GM23338 (cell line): ENCODE data around the gene ZNF410. TPM values are rescaled to one million over a fixed set of nuclear protein-coding genes. Genes with fewer than 3 reads are reported as not detected.

Experiments
- ATAC-seq: fragments of 200-7000 bp; cut with Tn5 transposase; 3 replicates; pipeline ENCODE4 v1.9.1; 2020
- DNase-seq: peaks from one replicate; pipeline ENCODE4 v3.0.0-alpha.2; 2015; ENCODE audit warnings: low spot score
- H2AFZ ChIP-seq: fragments of 200-600 bp; sonication (generic); 2 replicates; pipeline ENCODE4 v1.8.0; 2016; ENCODE audit warnings: antibody characterized with exemption, mild to moderate bottlenecking, moderate library complexity
- H3F3A ChIP-seq: fragments of 200-600 bp; sonication (generic); replicated peaks from 2 replicates; pipeline ENCODE4 v1.8.0; 2017; ENCODE audit warnings: antibody characterized with exemption, mixed run types, low read depth
- H3K27ac ChIP-seq: fragments of 200-600 bp; sonication (generic); 2 replicates; pipeline ENCODE4 v1.6.1; 2016; ENCODE audit warnings: low read depth
- H3K27me3 ChIP-seq: fragments of 200-600 bp; sonication (generic); 2 replicates; pipeline ENCODE4 v1.8.0; 2016; ENCODE audit warnings: mild to moderate bottlenecking, mixed run types, moderate library complexity; ENCODE audit not compliant: insufficient read depth
- H3K36me3 ChIP-seq: fragments of 200-600 bp; sonication (generic); 2 replicates; pipeline ENCODE4 v1.8.0; 2016; ENCODE audit warnings: mild to moderate bottlenecking; ENCODE audit not compliant: insufficient read depth
- H3K4me1 ChIP-seq: fragments of 200-600 bp; sonication (generic); 2 replicates; pipeline ENCODE4 v1.8.0; 2016; ENCODE audit warnings: mild to moderate bottlenecking, moderate library complexity; ENCODE audit not compliant: insufficient read depth
- H3K4me2 ChIP-seq: fragments of 200-600 bp; sonication (generic); 2 replicates; pipeline ENCODE4 v1.7.1; 2017; ENCODE audit warnings: mixed run types
- H3K4me3 ChIP-seq: fragments of 200-600 bp; sonication (generic); 2 replicates; pipeline ENCODE4 v1.6.1; 2016; ENCODE audit warnings: mixed run types
- H3K79me2 ChIP-seq: fragments of 200-600 bp; sonication (generic); replicated peaks from 2 replicates; pipeline ENCODE4 v1.8.0; 2017; ENCODE audit warnings: mild to moderate bottlenecking; ENCODE audit not compliant: insufficient read depth
- H3K9me2 ChIP-seq: fragments of 200-600 bp; sonication (generic); 2 replicates; pipeline ENCODE4 v1.8.0; 2017; ENCODE audit not compliant: insufficient read depth
- H4K20me1 ChIP-seq: fragments of 200-600 bp; sonication (generic); replicated peaks from 2 replicates; pipeline ENCODE4 v1.8.0; 2017; ENCODE audit warnings: mild to moderate bottlenecking; ENCODE audit not compliant: insufficient read depth
- H3K27ac Mint-ChIP-seq: 2 replicates; pipeline ENCODE4 v1.8.0; 2020; ENCODE audit warnings: inconsistent platforms, mild to moderate bottlenecking, moderate library complexity, mixed read lengths
- H3K27me3 Mint-ChIP-seq: 3 replicates; pipeline ENCODE4 v1.8.0; 2022; ENCODE audit warnings: low read depth, mild to moderate bottlenecking, moderate library complexity, mixed read lengths, inconsistent platforms; ENCODE audit not compliant: insufficient read depth, poor library complexity
- H3K36me3 Mint-ChIP-seq: 3 replicates; pipeline ENCODE4 v1.8.0; 2021; ENCODE audit warnings: low read depth, mild to moderate bottlenecking, inconsistent platforms, moderate library complexity, mixed read lengths
- H3K4me1 Mint-ChIP-seq: 3 replicates; pipeline ENCODE4 v1.8.0; 2020; ENCODE audit warnings: mild to moderate bottlenecking, inconsistent platforms, mixed read lengths
- H3K4me3 Mint-ChIP-seq: 3 replicates; pipeline ENCODE4 v1.8.0; 2021; ENCODE audit warnings: moderate library complexity, mild to moderate bottlenecking, inconsistent platforms, mixed read lengths
- H3K9me3 Mint-ChIP-seq: 3 replicates; pipeline ENCODE4 v1.8.0; 2020; ENCODE audit warnings: moderate library complexity, mild to moderate bottlenecking, inconsistent platforms, mixed read lengths
- CREB1 ChIP-seq: fragments of 250-450 bp; sonication (Bioruptor Pico); IDR thresholded peaks from 2 replicates; pipeline ENCODE4 v1.5.0; 2020; ENCODE audit warnings: low read depth, mild to moderate bottlenecking, moderate library complexity
- EZH2 ChIP-seq: fragments of 200-600 bp; sonication (generic); IDR thresholded peaks from one replicate; pipeline ENCODE4 v1.8.0; 2017; ENCODE audit warnings: antibody characterized with exemption, mild to moderate bottlenecking, low read depth; ENCODE audit not compliant: unreplicated experiment
- NANOG ChIP-seq: IDR thresholded peaks from 2 replicates; pipeline ENCODE4 v1.6.1; 2016; ENCODE audit warnings: antibody characterized with exemption, borderline replicate concordance
- POLR2AphosphoS5 ChIP-seq: IDR thresholded peaks from 2 replicates; pipeline ENCODE4 v1.6.1; 2016; ENCODE audit warnings: antibody characterized with exemption, low read depth
- REST ChIP-seq: IDR thresholded peaks from one replicate; pipeline ENCODE4 v1.6.1; 2018; ENCODE audit warnings: antibody characterized with exemption; ENCODE audit not compliant: unreplicated experiment
- ZNF114 ChIP-seq: fragments of 250-450 bp; sonication (Bioruptor Pico); IDR thresholded peaks from 2 replicates; pipeline ENCODE4 v1.5.0; 2020; ENCODE audit warnings: mild to moderate bottlenecking, moderate library complexity
- polyA plus RNA-seq: library from polyadenylated mRNA; unstranded; fragments of >200 nt; fragmentation: Nextera tagmentation; extraction: Ambion mirVana; gene quantifications from 2 replicates; pipeline ENCODE4 v1.2.1, GENCODE V29; 2016
- total RNA-seq: library from RNA; depleted of rRNA; stranded (reverse); fragments of >200 nt; shearing (Covaris generic); gene quantifications from 2 replicates; pipeline ENCODE4 v1.2.3, GENCODE V29; 2014
- TF ChIP-seq, protein P1 (sequence below): fragments of 250-450 bp; sonication (Bioruptor Pico); IDR thresholded peaks from 2 replicates; pipeline ENCODE4 v1.5.0; 2020; ENCODE audit warnings: mild to moderate bottlenecking, moderate library complexity
- TF ChIP-seq, protein P2 (sequence below), 2 experiments: fragments of 200-600 bp in 1 of 2; sonication (generic) in 1 of 2; conservative IDR thresholded peaks; 2 replicates each; pipeline versions ENCODE4 v1.5.1 to v1.6.1; 2016 to 2017; ENCODE audit warnings: antibody characterized with exemption in 2 of 2, low read depth in 2 of 2, mild to moderate bottlenecking in 2 of 2, moderate library complexity in 1 of 2

ZNF410 gene
- total and polyA plus RNA-seq, 2 experiments from 2014 or later, result 10.6 to 20.4 TPM

GRCh38 chr14:73843296-73843695 lies 43.4 kb upstream of the ZNF410 start:
- no peak overlapping the region for H3K4me3 Mint-ChIP-seq
- peaks cover 4% of the 10 kb centered on the region for H3K27me3 Mint-ChIP-seq
- H3F3A ChIP-seq, result no peaks in the 10 kb centered on the region
- no peak overlapping the region for H2AFZ ChIP-seq
- DNase-seq (no peak), ATAC-seq (no peak)
- H4K20me1 ChIP-seq, result no peaks in the 10 kb centered on the region
- no peaks in the 10 kb centered on the region for H3K79me2 ChIP-seq
- H3K36me3 Mint-ChIP-seq, result no peaks in the 10 kb centered on the region
- TF ChIP-seq, protein P1, sequence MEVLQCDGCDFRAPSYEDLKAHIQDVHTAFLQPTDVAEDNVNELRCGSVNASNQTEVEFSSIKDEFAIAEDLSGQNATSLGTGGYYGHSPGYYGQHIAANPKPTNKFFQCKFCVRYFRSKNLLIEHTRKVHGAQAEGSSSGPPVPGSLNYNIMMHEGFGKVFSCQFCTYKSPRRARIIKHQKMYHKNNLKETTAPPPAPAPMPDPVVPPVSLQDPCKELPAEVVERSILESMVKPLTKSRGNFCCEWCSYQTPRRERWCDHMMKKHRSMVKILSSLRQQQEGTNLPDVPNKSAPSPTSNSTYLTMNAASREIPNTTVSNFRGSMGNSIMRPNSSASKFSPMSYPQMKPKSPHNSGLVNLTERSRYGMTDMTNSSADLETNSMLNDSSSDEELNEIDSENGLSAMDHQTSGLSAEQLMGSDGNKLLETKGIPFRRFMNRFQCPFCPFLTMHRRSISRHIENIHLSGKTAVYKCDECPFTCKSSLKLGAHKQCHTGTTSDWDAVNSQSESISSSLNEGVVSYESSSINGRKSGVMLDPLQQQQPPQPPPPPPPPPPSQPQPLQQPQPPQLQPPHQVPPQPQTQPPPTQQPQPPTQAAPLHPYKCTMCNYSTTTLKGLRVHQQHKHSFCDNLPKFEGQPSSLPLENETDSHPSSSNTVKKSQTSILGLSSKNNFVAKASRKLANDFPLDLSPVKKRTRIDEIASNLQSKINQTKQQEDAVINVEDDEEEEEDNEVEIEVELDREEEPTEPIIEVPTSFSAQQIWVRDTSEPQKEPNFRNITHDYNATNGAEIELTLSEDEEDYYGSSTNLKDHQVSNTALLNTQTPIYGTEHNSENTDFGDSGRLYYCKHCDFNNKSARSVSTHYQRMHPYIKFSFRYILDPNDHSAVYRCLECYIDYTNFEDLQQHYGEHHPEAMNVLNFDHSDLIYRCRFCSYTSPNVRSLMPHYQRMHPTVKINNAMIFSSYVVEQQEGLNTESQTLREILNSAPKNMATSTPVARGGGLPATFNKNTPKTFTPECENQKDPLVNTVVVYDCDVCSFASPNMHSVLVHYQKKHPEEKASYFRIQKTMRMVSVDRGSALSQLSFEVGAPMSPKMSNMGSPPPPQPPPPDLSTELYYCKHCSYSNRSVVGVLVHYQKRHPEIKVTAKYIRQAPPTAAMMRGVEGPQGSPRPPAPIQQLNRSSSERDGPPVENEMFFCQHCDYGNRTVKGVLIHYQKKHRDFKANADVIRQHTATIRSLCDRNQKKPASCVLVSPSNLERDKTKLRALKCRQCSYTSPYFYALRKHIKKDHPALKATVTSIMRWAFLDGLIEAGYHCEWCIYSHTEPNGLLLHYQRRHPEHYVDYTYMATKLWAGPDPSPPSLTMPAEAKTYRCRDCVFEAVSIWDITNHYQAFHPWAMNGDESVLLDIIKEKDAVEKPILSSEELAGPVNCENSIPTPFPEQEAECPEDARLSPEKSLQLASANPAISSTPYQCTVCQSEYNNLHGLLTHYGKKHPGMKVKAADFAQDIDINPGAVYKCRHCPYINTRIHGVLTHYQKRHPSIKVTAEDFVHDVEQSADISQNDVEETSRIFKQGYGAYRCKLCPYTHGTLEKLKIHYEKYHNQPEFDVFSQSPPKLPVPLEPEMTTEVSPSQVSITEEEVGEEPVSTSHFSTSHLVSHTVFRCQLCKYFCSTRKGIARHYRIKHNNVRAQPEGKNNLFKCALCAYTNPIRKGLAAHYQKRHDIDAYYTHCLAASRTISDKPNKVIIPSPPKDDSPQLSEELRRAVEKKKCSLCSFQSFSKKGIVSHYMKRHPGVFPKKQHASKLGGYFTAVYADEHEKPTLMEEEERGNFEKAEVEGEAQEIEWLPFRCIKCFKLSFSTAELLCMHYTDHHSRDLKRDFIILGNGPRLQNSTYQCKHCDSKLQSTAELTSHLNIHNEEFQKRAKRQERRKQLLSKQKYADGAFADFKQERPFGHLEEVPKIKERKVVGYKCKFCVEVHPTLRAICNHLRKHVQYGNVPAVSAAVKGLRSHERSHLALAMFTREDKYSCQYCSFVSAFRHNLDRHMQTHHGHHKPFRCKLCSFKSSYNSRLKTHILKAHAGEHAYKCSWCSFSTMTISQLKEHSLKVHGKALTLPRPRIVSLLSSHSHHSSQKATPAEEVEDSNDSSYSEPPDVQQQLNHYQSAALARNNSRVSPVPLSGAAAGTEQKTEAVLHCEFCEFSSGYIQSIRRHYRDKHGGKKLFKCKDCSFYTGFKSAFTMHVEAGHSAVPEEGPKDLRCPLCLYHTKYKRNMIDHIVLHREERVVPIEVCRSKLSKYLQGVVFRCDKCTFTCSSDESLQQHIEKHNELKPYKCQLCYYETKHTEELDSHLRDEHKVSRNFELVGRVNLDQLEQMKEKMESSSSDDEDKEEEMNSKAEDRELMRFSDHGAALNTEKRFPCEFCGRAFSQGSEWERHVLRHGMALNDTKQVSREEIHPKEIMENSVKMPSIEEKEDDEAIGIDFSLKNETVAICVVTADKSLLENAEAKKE (CRISPR knock-in tag), result no peak
- TF ChIP-seq, protein P2, sequence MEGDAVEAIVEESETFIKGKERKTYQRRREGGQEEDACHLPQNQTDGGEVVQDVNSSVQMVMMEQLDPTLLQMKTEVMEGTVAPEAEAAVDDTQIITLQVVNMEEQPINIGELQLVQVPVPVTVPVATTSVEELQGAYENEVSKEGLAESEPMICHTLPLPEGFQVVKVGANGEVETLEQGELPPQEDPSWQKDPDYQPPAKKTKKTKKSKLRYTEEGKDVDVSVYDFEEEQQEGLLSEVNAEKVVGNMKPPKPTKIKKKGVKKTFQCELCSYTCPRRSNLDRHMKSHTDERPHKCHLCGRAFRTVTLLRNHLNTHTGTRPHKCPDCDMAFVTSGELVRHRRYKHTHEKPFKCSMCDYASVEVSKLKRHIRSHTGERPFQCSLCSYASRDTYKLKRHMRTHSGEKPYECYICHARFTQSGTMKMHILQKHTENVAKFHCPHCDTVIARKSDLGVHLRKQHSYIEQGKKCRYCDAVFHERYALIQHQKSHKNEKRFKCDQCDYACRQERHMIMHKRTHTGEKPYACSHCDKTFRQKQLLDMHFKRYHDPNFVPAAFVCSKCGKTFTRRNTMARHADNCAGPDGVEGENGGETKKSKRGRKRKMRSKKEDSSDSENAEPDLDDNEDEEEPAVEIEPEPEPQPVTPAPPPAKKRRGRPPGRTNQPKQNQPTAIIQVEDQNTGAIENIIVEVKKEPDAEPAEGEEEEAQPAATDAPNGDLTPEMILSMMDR (conservative IDR thresholded peaks at IDR 0.05; ENCODE audit: low read depth in 2 of 2), result no peak
- TF ChIP-seq CREB1 (CRISPR knock-in tag) (no peak), ZNF114 (CRISPR knock-in tag) (no peak)
- no peaks in the 10 kb centered on the region for H3K9me3 Mint-ChIP-seq
- no peak overlapping the region for H3K4me2 ChIP-seq
- no peaks in the 10 kb centered on the region for H3K27me3 ChIP-seq
- H3K36me3 ChIP-seq, result no peaks in the 10 kb centered on the region
- no peaks in the 10 kb centered on the region; the same call in 2 of the 3 replicates for H3K4me1 Mint-ChIP-seq
- H3K27ac ChIP-seq, result no peak overlapping the region
- H3K4me1 ChIP-seq, result no peaks in the 10 kb centered on the region
- H3K4me3 ChIP-seq, result no peak overlapping the region
- H3K9me2 ChIP-seq, result no peaks in the 10 kb centered on the region
- H3K27ac Mint-ChIP-seq, result no peak overlapping the region

- Histone ChIP-seq H3K27me3 (no peaks in the 10 kb centered on the region), H3K4me1 (peaks cover 6% of the 10 kb centered on the region), H3K9me2 (no peaks in the 10 kb centered on the region), H3K4me3 (no peak overlapping the region), H2AFZ (no peak overlapping the region), H3K79me2 (no peaks in the 10 kb centered on the region), H3K4me2 (no peak overlapping the region), H3F3A (no peaks in the 10 kb centered on the region), H3K36me3 (no peaks in the 10 kb centered on the region), H3K27ac (no peak overlapping the region), H4K20me1 (no peaks in the 10 kb centered on the region)
- Mint-ChIP-seq H3K27me3 (peaks cover 5% of the 10 kb centered on the region), H3K4me3 (no peak overlapping the region), H3K9me3 (no peaks in the 10 kb centered on the region; the same call in 2 of the 3 replicates), H3K36me3 (no peaks in the 10 kb centered on the region; the same call in 2 of the 3 replicates), H3K27ac (no peak overlapping the region), H3K4me1 (peaks cover 8% of the 10 kb centered on the region)
- ATAC-seq, result no peak
- no peak for DNase-seq
- TF ChIP-seq, protein P2 (conservative IDR thresholded peaks at IDR 0.05; ENCODE audit: low read depth in 2 of 2), result no peak
- no peak for TF ChIP-seq NANOG
- TF ChIP-seq POLR2AphosphoS5, result no peak
- TF ChIP-seq REST, result no peak
- no peak for TF ChIP-seq ZNF114 (CRISPR knock-in tag)
- TF ChIP-seq EZH2, result no peak
These were observed 39.7 kb upstream of the ZNF410 start for GRCh38 chr14:73846947-73847346.
